Suprapubic skin (tissue), 2 donors: ENCODE measurements around the gene PHTF2.

Source experiments
- EP300 ChIP-seq: sonication (generic); formaldehyde crosslinking; IDR thresholded peaks from one replicate; pipeline ENCODE4 v1.6.1; 2017; ENCODE audit warnings: antibody characterized with exemption
- POLR2A ChIP-seq, 2 donors: fragments of 450-650 bp; IDR thresholded peaks; one replicate each; pipeline ENCODE4 v1.6.1; 2017; ENCODE audit warnings: antibody characterized with exemption in 2 of 2, mild to moderate bottlenecking in 2 of 2, moderate library complexity in 2 of 2

- TF ChIP-seq POLR2A (IDR thresholded peaks at IDR 0.05) (no peak), EP300 (no peak)
Observed at GRCh38 chr7:77885155-77885554, 86.6 kb downstream of the PHTF2 start.
